DND-41 (cell line): ENCODE data around the gene GRHL3.

Experiments
- CTCF ChIP-seq: IDR thresholded peaks from 2 replicates; pipeline ENCODE4 v1.5.1; 2012; ENCODE audit warnings: borderline replicate concordance, low read length, moderate library complexity, mild to moderate bottlenecking; ENCODE audit not compliant: poor library complexity, severe bottlenecking; ENCODE audit errors: extremely low read depth
- EZH2 ChIP-seq: IDR thresholded peaks from 3 replicates; pipeline ENCODE4 v1.6.1; 2012; ENCODE audit warnings: borderline replicate concordance, low read depth, mild to moderate bottlenecking, moderate library complexity, low read length, inconsistent platforms; ENCODE audit not compliant: severe bottlenecking

GRCh38 chr1:24293392-24294227, 25.5 kb upstream of the GRHL3 start:
- TF ChIP-seq CTCF (no peak), EZH2 (no peak)
